Prostate gland (tissue), 2 donors: Measurements from ENCODE around the gene NTSR2. TPM values are rescaled to one million over a fixed set of nuclear protein-coding genes. Genes with fewer than 3 reads are reported as not detected.
A peak's percentile ranks its signal among the peaks of the same experiment; 100 is the strongest.

ENCODE experiments used
- DNase-seq: peaks from one replicate; pipeline ENCODE4 v3.0.0-alpha.2; 2019; ENCODE audit warnings: low spot score
- H3K27ac ChIP-seq, 2 donors: fragments of 200-600 bp; sonication (generic); 2 replicates each; pipeline ENCODE4 v1.5.1; 2017 to 2019
- H3K27me3 ChIP-seq: fragments of 200-600 bp; sonication (generic); replicated peaks from 2 replicates; pipeline ENCODE4 v1.5.1; 2019; ENCODE audit not compliant: insufficient read depth
- H3K36me3 ChIP-seq, 2 donors: fragments of 200-600 bp; sonication (generic); 1 replicate in 1 of 2; 2 replicates in 1 of 2; pipeline versions ENCODE4 v1.5.1 to v1.8.1; 2017 to 2019
- H3K4me1 ChIP-seq: fragments of 200-600 bp; sonication (generic); replicated peaks from 2 replicates; pipeline ENCODE4 v1.5.1; 2019
- H3K4me3 ChIP-seq, 2 donors: fragments of 200-600 bp; sonication (generic); 2 replicates each; pipeline ENCODE4 v1.5.1; 2017 to 2019
- H3K9me3 ChIP-seq: fragments of 200-600 bp; sonication (generic); 2 replicates; pipeline ENCODE4 v1.5.1; 2017
- CTCF ChIP-seq, 4 experiments: fragments of 200-600 bp in 2 of 4; fragments of 450-650 bp in 2 of 4; sonication (generic) in 2 of 4; IDR thresholded peaks; 1 replicate in 3 of 4; 2 replicates in 1 of 4; pipeline ENCODE4 v1.5.1; 2016 to 2019; ENCODE audit warnings: antibody characterized with exemption in 4 of 4, mild to moderate bottlenecking in 2 of 4, moderate library complexity in 2 of 4
- POLR2A ChIP-seq: fragments of 450-650 bp; IDR thresholded peaks from one replicate; pipeline ENCODE4 v1.6.1; 2016; ENCODE audit warnings: antibody characterized with exemption, mild to moderate bottlenecking
- POLR2AphosphoS5 ChIP-seq: sonication (generic); formaldehyde crosslinking; IDR thresholded peaks from one replicate; pipeline ENCODE4 v1.6.1; 2017; ENCODE audit warnings: antibody characterized with exemption
- WGBS: methylation state at CpG from one replicate; pipeline ENCODE4 v1.1.5; 2018; 5-methylcytosine and 5-hydroxymethylcytosine counted together
- intact Hi-C: fragments of 100-400 bp; cut with DNase I; formaldehyde crosslinking; loops from one replicate; pipeline ENCODE4 v1.14.2; 2022
- total RNA-seq, 2 donors: library from RNA; depleted of rRNA; stranded (reverse); fragments of >200 nt; gene quantifications; one replicate each; pipeline ENCODE4 v1.1.0, GENCODE V29; 2016

NTSR2 gene
- total RNA-seq, 2 donors from 2014 or later, result 0.34 TPM; not detected in 1

GRCh38 chr2:11701206-11701605, 31.2 kb upstream of the NTSR2 start:
- Histone ChIP-seq H3K27me3 (no peaks in the 10 kb centered on the region), H3K27ac (no peak overlapping the region), H3K36me3 (no peaks in the 10 kb centered on the region), H3K4me3 (no peak overlapping the region), H3K4me1 (no peaks in the 10 kb centered on the region), H3K9me3 (no peaks in the 10 kb centered on the region)
- TF ChIP-seq CTCF (IDR thresholded peaks at IDR 0.05) (no peak), POLR2A (no peak), POLR2AphosphoS5 (no peak)
- intact Hi-C loops, result no loop called here
- 90% methylated on average over 5 of the region's 5 CpGs for WGBS
- DNase-seq, result no peak

GRCh38 chr2:11699686-11700670, 30.0 kb upstream of the NTSR2 start:
- H3K27ac ChIP-seq, result no peak overlapping the region
- no peaks in the 10 kb centered on the region for H3K36me3 ChIP-seq
- TF ChIP-seq POLR2A (no peak), CTCF (IDR thresholded peaks at IDR 0.05) (no peak), POLR2AphosphoS5 (no peak)
- no peak overlapping the region for H3K4me3 ChIP-seq
- H3K4me1 ChIP-seq, result no peaks in the 10 kb centered on the region
- no peaks in the 10 kb centered on the region for H3K27me3 ChIP-seq
- no peaks in the 10 kb centered on the region for H3K9me3 ChIP-seq
- WGBS, result 80% methylated on average over 9 of the region's 9 CpGs
- intact Hi-C loops, result loop anchor here (5.0 kb wide), 1 partner anchor 47 kb away; the partner anchor contains the start of gene LPIN1
- no peak for DNase-seq

GRCh38 chr2:11698009-11698922, 28.3 kb upstream of the NTSR2 start:
- 52% methylated on average over 24 of the region's 24 CpGs for WGBS
- DNase-seq, result no peak
- Histone ChIP-seq H3K36me3 (no peaks in the 10 kb centered on the region), H3K27me3 (no peaks in the 10 kb centered on the region), H3K9me3 (no peaks in the 10 kb centered on the region), H3K4me1 (no peaks in the 10 kb centered on the region), H3K27ac (peak overlapping the region; percentile 59 to 67), H3K4me3 (no peak overlapping the region)
- intact Hi-C loops, result loop anchor here (5.0 kb wide), 1 partner anchor 49 kb away; the partner anchor contains the start of gene LPIN1
- no peak for TF ChIP-seq CTCF (IDR thresholded peaks at IDR 0.05)
- no peak for TF ChIP-seq POLR2A
- peak; percentile 36 for TF ChIP-seq POLR2AphosphoS5

- no peaks in the 10 kb centered on the region for H3K36me3 ChIP-seq
- no peak overlapping the region for H3K4me3 ChIP-seq
- TF ChIP-seq POLR2AphosphoS5 (no peak), POLR2A (no peak), CTCF (IDR thresholded peaks at IDR 0.05) (no peak)
- WGBS, result 55% methylated on average over 16 of the region's 16 CpGs
- intact Hi-C loops, result loop anchor here (5.0 kb wide), 1 partner anchor 50 kb away; the partner anchor contains the start of gene LPIN1
- H3K9me3 ChIP-seq, result no peaks in the 10 kb centered on the region
- no peaks in the 10 kb centered on the region for H3K4me1 ChIP-seq
- DNase-seq, result no peak
- H3K27ac ChIP-seq, result peak overlapping the region; percentile 59 to 67
- H3K27me3 ChIP-seq, result no peaks in the 10 kb centered on the region
Observed at GRCh38 chr2:11697103-11697871, 27.3 kb upstream of the NTSR2 start.
